ENCODE data around the gene TRAF2. TPM values are rescaled to one million over a fixed set of nuclear protein-coding genes. Genes with fewer than 3 reads are reported as not detected.

TRAF2 gene
- total and polyA plus RNA-seq, 2 of the 8 experiments (the other 6 are each of a cell fraction or from before 2014, with no cell fraction given): 26.9 to 50.2 TPM

DNA sequence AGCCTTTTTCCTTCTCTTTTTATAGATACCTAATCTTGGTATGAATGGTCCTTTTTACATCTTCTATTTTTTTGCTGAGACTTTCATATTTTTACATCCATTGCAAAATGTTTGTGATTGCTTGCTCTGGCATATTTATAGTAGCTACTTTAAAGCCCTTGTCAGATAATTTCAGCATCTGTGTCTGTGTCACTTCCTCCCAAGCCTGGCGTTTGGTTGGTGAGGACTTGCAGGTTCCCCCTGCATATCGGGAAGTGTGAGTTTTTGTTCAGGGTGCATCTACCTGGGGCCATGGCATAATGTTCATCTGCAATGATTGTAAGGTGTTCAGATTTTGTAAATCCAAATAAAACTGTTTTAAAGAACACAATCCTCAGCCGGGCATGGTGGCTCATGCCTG is 49.3 kb downstream of the TRAF2 start (continued):
- TF ChIP-seq, protein P1, sequence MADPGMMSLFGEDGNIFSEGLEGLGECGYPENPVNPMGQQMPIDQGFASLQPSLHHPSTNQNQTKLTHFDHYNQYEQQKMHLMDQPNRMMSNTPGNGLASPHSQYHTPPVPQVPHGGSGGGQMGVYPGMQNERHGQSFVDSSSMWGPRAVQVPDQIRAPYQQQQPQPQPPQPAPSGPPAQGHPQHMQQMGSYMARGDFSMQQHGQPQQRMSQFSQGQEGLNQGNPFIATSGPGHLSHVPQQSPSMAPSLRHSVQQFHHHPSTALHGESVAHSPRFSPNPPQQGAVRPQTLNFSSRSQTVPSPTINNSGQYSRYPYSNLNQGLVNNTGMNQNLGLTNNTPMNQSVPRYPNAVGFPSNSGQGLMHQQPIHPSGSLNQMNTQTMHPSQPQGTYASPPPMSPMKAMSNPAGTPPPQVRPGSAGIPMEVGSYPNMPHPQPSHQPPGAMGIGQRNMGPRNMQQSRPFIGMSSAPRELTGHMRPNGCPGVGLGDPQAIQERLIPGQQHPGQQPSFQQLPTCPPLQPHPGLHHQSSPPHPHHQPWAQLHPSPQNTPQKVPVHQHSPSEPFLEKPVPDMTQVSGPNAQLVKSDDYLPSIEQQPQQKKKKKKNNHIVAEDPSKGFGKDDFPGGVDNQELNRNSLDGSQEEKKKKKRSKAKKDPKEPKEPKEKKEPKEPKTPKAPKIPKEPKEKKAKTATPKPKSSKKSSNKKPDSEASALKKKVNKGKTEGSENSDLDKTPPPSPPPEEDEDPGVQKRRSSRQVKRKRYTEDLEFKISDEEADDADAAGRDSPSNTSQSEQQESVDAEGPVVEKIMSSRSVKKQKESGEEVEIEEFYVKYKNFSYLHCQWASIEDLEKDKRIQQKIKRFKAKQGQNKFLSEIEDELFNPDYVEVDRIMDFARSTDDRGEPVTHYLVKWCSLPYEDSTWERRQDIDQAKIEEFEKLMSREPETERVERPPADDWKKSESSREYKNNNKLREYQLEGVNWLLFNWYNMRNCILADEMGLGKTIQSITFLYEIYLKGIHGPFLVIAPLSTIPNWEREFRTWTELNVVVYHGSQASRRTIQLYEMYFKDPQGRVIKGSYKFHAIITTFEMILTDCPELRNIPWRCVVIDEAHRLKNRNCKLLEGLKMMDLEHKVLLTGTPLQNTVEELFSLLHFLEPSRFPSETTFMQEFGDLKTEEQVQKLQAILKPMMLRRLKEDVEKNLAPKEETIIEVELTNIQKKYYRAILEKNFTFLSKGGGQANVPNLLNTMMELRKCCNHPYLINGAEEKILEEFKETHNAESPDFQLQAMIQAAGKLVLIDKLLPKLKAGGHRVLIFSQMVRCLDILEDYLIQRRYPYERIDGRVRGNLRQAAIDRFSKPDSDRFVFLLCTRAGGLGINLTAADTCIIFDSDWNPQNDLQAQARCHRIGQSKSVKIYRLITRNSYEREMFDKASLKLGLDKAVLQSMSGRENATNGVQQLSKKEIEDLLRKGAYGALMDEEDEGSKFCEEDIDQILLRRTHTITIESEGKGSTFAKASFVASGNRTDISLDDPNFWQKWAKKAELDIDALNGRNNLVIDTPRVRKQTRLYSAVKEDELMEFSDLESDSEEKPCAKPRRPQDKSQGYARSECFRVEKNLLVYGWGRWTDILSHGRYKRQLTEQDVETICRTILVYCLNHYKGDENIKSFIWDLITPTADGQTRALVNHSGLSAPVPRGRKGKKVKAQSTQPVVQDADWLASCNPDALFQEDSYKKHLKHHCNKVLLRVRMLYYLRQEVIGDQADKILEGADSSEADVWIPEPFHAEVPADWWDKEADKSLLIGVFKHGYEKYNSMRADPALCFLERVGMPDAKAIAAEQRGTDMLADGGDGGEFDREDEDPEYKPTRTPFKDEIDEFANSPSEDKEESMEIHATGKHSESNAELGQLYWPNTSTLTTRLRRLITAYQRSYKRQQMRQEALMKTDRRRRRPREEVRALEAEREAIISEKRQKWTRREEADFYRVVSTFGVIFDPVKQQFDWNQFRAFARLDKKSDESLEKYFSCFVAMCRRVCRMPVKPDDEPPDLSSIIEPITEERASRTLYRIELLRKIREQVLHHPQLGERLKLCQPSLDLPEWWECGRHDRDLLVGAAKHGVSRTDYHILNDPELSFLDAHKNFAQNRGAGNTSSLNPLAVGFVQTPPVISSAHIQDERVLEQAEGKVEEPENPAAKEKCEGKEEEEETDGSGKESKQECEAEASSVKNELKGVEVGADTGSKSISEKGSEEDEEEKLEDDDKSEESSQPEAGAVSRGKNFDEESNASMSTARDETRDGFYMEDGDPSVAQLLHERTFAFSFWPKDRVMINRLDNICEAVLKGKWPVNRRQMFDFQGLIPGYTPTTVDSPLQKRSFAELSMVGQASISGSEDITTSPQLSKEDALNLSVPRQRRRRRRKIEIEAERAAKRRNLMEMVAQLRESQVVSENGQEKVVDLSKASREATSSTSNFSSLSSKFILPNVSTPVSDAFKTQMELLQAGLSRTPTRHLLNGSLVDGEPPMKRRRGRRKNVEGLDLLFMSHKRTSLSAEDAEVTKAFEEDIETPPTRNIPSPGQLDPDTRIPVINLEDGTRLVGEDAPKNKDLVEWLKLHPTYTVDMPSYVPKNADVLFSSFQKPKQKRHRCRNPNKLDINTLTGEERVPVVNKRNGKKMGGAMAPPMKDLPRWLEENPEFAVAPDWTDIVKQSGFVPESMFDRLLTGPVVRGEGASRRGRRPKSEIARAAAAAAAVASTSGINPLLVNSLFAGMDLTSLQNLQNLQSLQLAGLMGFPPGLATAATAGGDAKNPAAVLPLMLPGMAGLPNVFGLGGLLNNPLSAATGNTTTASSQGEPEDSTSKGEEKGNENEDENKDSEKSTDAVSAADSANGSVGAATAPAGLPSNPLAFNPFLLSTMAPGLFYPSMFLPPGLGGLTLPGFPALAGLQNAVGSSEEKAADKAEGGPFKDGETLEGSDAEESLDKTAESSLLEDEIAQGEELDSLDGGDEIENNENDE (IDR thresholded peaks at IDR 0.05; ENCODE audit: insufficient replicate concordance, low read length): no peak
- no peak for TF ChIP-seq NRF1 (IDR thresholded peaks at IDR 0.05; ENCODE audit: low read depth, low read length)
- no peak for TF ChIP-seq CBX5 (IDR thresholded peaks at IDR 0.05; ENCODE audit: low read depth, low read length)
- TF ChIP-seq SRF (IDR thresholded peaks at IDR 0.05; ENCODE audit: low read depth, low read length): no peak
- no peak for TF ChIP-seq RBBP5 (IDR thresholded peaks at IDR 0.05; ENCODE audit: borderline replicate concordance, low read depth, low read length)
- TF ChIP-seq RXRA (IDR thresholded peaks at IDR 0.05; ENCODE audit: insufficient read depth, low read depth, low read length): no peak
- no peak for TF ChIP-seq TAF1 (IDR thresholded peaks at IDR 0.05; ENCODE audit: low read depth, low read length)
- TF ChIP-seq BRCA1 (IDR thresholded peaks at IDR 0.05; ENCODE audit: low read depth, low read length): no peak
- TF ChIP-seq HDAC6 (IDR thresholded peaks at IDR 0.05; ENCODE audit: low read depth, low read length): no peak
- TF ChIP-seq KDM1A (IDR thresholded peaks at IDR 0.05; ENCODE audit: borderline replicate concordance, low read length): no peak

Data from H1 (cell line).